HEK293 (cell line): ENCODE measurements around the gene CIC.

ENCODE experiments used
- FEZF1 ChIP-seq: fragments of 450-650 bp; formaldehyde crosslinking; IDR thresholded peaks from 2 replicates; pipeline ENCODE4 v1.5.1; 2016; ENCODE audit warnings: missing biosample characterization, missing genetic modification characterization
- GFI1B ChIP-seq: fragments of 450-650 bp; formaldehyde crosslinking; IDR thresholded peaks from 2 replicates; pipeline ENCODE4 v1.5.1; 2016; ENCODE audit warnings: missing biosample characterization, missing genetic modification characterization
- HOXA7 ChIP-seq: sonication (generic); formaldehyde crosslinking; IDR thresholded peaks from 2 replicates; pipeline ENCODE4 v1.8.1; 2022; ENCODE audit warnings: missing genetic modification reagents, borderline replicate concordance
- KLF1 ChIP-seq: fragments of 450-650 bp; formaldehyde crosslinking; IDR thresholded peaks from 2 replicates; pipeline ENCODE4 v1.5.1; 2016; ENCODE audit warnings: missing biosample characterization, missing genetic modification characterization
- KLF7 ChIP-seq: fragments of 450-650 bp; formaldehyde crosslinking; IDR thresholded peaks from 2 replicates; pipeline ENCODE4 v1.5.1; 2016; ENCODE audit warnings: missing biosample characterization, missing genetic modification characterization, borderline replicate concordance
- MYNN ChIP-seq: fragments of 450-650 bp; formaldehyde crosslinking; IDR thresholded peaks from 2 replicates; pipeline ENCODE4 v1.5.1; 2016; ENCODE audit warnings: missing biosample characterization, missing genetic modification characterization, borderline replicate concordance
- OSR2 ChIP-seq: fragments of 450-650 bp; formaldehyde crosslinking; IDR thresholded peaks from 2 replicates; pipeline ENCODE4 v1.5.1; 2016; ENCODE audit warnings: missing biosample characterization, missing genetic modification characterization
- SP7 ChIP-seq: fragments of 450-650 bp; formaldehyde crosslinking; IDR thresholded peaks from 2 replicates; pipeline ENCODE4 v1.5.1; 2016; ENCODE audit warnings: missing biosample characterization, missing genetic modification characterization
- ZBTB20 ChIP-seq: fragments of 450-650 bp; formaldehyde crosslinking; IDR thresholded peaks from 2 replicates; pipeline ENCODE4 v1.5.1; 2016; ENCODE audit warnings: missing biosample characterization, missing genetic modification characterization
- ZBTB8A ChIP-seq: fragments of 450-650 bp; formaldehyde crosslinking; IDR thresholded peaks from 2 replicates; pipeline ENCODE4 v1.5.1; 2016; ENCODE audit warnings: missing biosample characterization, missing genetic modification characterization
- ZNF140 ChIP-seq: fragments of 450-650 bp; formaldehyde crosslinking; IDR thresholded peaks from 2 replicates; pipeline ENCODE4 v1.5.1; 2016; ENCODE audit warnings: missing biosample characterization, missing genetic modification characterization
- ZNF19 ChIP-seq: fragments of 450-650 bp; formaldehyde crosslinking; IDR thresholded peaks from 2 replicates; pipeline ENCODE4; 2016; ENCODE audit warnings: missing biosample characterization, missing genetic modification characterization, low read depth
- ZNF239 ChIP-seq: fragments of 450-650 bp; formaldehyde crosslinking; IDR thresholded peaks from 2 replicates; pipeline ENCODE4 v1.5.1; 2016; ENCODE audit warnings: missing biosample characterization, missing genetic modification characterization
- ZNF266 ChIP-seq: fragments of 450-650 bp; formaldehyde crosslinking; IDR thresholded peaks from 2 replicates; pipeline ENCODE4 v1.5.1; 2016; ENCODE audit warnings: missing biosample characterization, missing genetic modification characterization, low read depth
- ZNF274 ChIP-seq, 2 experiments: fragments of 200-500 bp in 1 of 2; fragments of 450-650 bp in 1 of 2; sonication (Bioruptor generic) in 1 of 2; formaldehyde crosslinking in 1 of 2; IDR thresholded peaks; 2 replicates each; pipeline versions ENCODE4 v1.5.1 to v1.6.1; 2014 to 2016; ENCODE audit warnings: borderline replicate concordance in 1 of 2, inconsistent platforms in 1 of 2, low read length in 1 of 2, missing biosample characterization in 1 of 2, missing genetic modification characterization in 1 of 2
- ZNF341 ChIP-seq: fragments of 450-650 bp; formaldehyde crosslinking; IDR thresholded peaks from 2 replicates; pipeline ENCODE4; 2016; ENCODE audit warnings: low read depth, missing biosample characterization, missing genetic modification characterization
- ZNF394 ChIP-seq: fragments of 450-650 bp; formaldehyde crosslinking; IDR thresholded peaks from 2 replicates; pipeline ENCODE4 v1.5.1; 2016; ENCODE audit warnings: missing biosample characterization, missing genetic modification characterization, mild to moderate bottlenecking, moderate library complexity, borderline replicate concordance
- ZNF404 ChIP-seq: fragments of 450-650 bp; formaldehyde crosslinking; IDR thresholded peaks from 2 replicates; pipeline ENCODE4 v1.5.1; 2017; ENCODE audit warnings: missing biosample characterization, missing genetic modification characterization
- ZNF48 ChIP-seq: fragments of 450-650 bp; formaldehyde crosslinking; IDR thresholded peaks from 2 replicates; pipeline ENCODE4 v1.5.1; 2016; ENCODE audit warnings: missing biosample characterization, missing genetic modification characterization
- ZNF529 ChIP-seq: fragments of 450-650 bp; formaldehyde crosslinking; IDR thresholded peaks from 2 replicates; pipeline ENCODE4 v1.5.1; 2017; ENCODE audit warnings: missing genetic modification characterization, missing biosample characterization; ENCODE audit not compliant: insufficient replicate concordance
- ZNF549 ChIP-seq: fragments of 450-650 bp; IDR thresholded peaks from 2 replicates; pipeline ENCODE4 v1.5.1; 2018; ENCODE audit warnings: missing biosample characterization, missing genetic modification characterization, mild to moderate bottlenecking, inconsistent platforms, moderate library complexity
- ZNF560 ChIP-seq: fragments of 450-650 bp; formaldehyde crosslinking; IDR thresholded peaks from 2 replicates; pipeline ENCODE4 v1.5.1; 2017; ENCODE audit warnings: missing biosample characterization, missing genetic modification characterization, borderline replicate concordance
- ZNF571 ChIP-seq: fragments of 450-650 bp; formaldehyde crosslinking; IDR thresholded peaks from 2 replicates; pipeline ENCODE4 v1.5.0; 2017; ENCODE audit warnings: missing biosample characterization, missing genetic modification characterization
- ZNF600 ChIP-seq: fragments of 450-650 bp; formaldehyde crosslinking; IDR thresholded peaks from 2 replicates; pipeline ENCODE4 v1.5.1; 2016; ENCODE audit warnings: missing biosample characterization, missing genetic modification characterization
- ZNF623 ChIP-seq: fragments of 450-650 bp; formaldehyde crosslinking; IDR thresholded peaks from 2 replicates; pipeline ENCODE4 v1.5.1; 2016; ENCODE audit warnings: missing biosample characterization, missing genetic modification characterization
- ZNF664 ChIP-seq: fragments of 450-650 bp; formaldehyde crosslinking; IDR thresholded peaks from 2 replicates; pipeline ENCODE4 v1.5.1; 2016; ENCODE audit warnings: missing biosample characterization, missing genetic modification characterization
- ZNF670 ChIP-seq: fragments of 450-650 bp; formaldehyde crosslinking; IDR thresholded peaks from 2 replicates; pipeline ENCODE4 v1.5.1; 2016; ENCODE audit warnings: missing biosample characterization, missing genetic modification characterization, low read depth
- ZNF747 ChIP-seq: fragments of 450-650 bp; formaldehyde crosslinking; IDR thresholded peaks from 2 replicates; pipeline ENCODE4 v1.5.1; 2016; ENCODE audit warnings: missing biosample characterization, missing genetic modification characterization
- ZNF843 ChIP-seq: fragments of 450-650 bp; formaldehyde crosslinking; IDR thresholded peaks from 2 replicates; pipeline ENCODE4 v1.5.1; 2016; ENCODE audit warnings: missing biosample characterization, missing genetic modification characterization
- ZSCAN16 ChIP-seq: fragments of 450-650 bp; formaldehyde crosslinking; IDR thresholded peaks from 2 replicates; pipeline ENCODE4 v1.5.1; 2016; ENCODE audit warnings: missing biosample characterization, missing genetic modification characterization
- TF ChIP-seq, protein P1 (sequence below): fragments of 450-650 bp; formaldehyde crosslinking; IDR thresholded peaks from 2 replicates; pipeline ENCODE4 v1.5.1; 2016; ENCODE audit warnings: missing biosample characterization, missing genetic modification characterization
- TF ChIP-seq, protein P2 (sequence below): fragments of 450-650 bp; formaldehyde crosslinking; IDR thresholded peaks from 2 replicates; pipeline ENCODE4 v1.5.1; 2016; ENCODE audit warnings: missing biosample characterization, missing genetic modification characterization, low read depth
- TF ChIP-seq, protein P3 (sequence below): fragments of 450-650 bp; formaldehyde crosslinking; IDR thresholded peaks from 2 replicates; pipeline ENCODE4 v1.5.1; 2016; ENCODE audit warnings: missing biosample characterization, missing genetic modification characterization, borderline replicate concordance

CIC gene

DNA sequence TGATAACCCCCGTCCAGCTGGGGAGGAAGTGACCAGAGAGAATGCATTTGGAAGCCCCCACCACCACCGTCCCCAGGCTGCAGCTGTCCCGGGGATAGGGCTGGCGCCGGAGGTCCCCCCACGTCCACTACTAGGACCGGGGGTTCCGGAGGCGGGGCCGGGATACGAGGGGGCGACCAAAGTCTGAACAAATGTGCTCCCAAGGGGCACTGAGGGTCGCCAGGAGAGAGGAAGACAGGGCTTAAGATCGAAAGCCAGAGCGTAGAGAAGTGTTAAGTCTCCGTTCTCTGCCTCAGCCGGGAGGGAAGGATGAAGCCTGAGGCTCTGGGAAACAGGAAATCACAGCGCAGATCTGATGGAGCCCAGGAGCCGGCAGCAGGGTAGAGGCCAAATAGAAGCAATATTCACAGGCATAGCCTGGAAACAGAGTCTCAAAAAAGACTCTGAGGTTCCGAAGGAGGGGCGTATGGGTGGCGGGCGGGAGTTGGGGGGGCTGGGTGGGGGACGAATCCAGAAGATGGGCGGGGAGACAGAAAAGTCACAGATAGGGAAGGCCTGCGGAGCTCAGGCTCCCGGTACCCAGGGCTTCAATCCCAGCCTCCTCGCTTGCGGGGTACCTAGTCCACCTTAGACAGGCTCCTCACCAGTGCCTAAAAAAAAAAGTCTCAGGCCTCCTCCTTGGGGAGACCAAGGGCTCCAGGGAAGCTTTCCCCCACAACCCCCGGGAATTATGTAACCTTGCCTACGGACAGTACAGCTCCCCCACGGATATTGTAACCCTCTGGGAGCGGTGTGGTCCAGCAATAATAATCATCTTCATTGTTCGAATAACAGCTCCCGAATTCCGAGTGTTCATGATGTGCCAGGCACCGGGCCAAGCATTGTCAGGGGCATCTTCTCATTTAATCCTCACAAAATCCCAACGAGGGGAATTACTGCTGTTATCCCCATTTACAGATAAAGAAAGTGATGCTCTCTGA, 13.0 kb upstream of the CIC start (continued):
- no peak for TF ChIP-seq ZNF623 (tag by site-specific recombination)
- TF ChIP-seq, protein P1, sequence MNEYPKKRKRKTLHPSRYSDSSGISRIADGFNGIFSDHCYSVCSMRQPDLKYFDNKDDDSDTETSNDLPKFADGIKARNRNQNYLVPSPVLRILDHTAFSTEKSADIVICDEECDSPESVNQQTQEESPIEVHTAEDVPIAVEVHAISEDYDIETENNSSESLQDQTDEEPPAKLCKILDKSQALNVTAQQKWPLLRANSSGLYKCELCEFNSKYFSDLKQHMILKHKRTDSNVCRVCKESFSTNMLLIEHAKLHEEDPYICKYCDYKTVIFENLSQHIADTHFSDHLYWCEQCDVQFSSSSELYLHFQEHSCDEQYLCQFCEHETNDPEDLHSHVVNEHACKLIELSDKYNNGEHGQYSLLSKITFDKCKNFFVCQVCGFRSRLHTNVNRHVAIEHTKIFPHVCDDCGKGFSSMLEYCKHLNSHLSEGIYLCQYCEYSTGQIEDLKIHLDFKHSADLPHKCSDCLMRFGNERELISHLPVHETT (tag by site-specific recombination) = no peak
- no peak for TF ChIP-seq KLF1 (tag by site-specific recombination)
- TF ChIP-seq ZNF239 (tag by site-specific recombination) = no peak
- TF ChIP-seq ZNF19 (tag by site-specific recombination) = no peak
- TF ChIP-seq MYNN (tag by site-specific recombination) = no peak
- TF ChIP-seq ZNF549 (tag by site-specific recombination) = no peak
- peak; percentile 81; the same call in 1 of the 2 replicates for TF ChIP-seq ZBTB20 (tag by site-specific recombination)
- no peak for TF ChIP-seq ZNF560 (tag by site-specific recombination)
- TF ChIP-seq ZNF341 (tag by site-specific recombination) = peak; percentile 72
- no peak for TF ChIP-seq ZNF266 (tag by site-specific recombination)
- TF ChIP-seq ZNF48 (tag by site-specific recombination) = no peak
- no peak for TF ChIP-seq ZNF404
- TF ChIP-seq ZNF600 (tag by site-specific recombination) = peak; percentile 34
- peak; percentile 17; the same call in 1 of the 2 replicates for TF ChIP-seq SP7 (tag by site-specific recombination)
- TF ChIP-seq, protein P2, sequence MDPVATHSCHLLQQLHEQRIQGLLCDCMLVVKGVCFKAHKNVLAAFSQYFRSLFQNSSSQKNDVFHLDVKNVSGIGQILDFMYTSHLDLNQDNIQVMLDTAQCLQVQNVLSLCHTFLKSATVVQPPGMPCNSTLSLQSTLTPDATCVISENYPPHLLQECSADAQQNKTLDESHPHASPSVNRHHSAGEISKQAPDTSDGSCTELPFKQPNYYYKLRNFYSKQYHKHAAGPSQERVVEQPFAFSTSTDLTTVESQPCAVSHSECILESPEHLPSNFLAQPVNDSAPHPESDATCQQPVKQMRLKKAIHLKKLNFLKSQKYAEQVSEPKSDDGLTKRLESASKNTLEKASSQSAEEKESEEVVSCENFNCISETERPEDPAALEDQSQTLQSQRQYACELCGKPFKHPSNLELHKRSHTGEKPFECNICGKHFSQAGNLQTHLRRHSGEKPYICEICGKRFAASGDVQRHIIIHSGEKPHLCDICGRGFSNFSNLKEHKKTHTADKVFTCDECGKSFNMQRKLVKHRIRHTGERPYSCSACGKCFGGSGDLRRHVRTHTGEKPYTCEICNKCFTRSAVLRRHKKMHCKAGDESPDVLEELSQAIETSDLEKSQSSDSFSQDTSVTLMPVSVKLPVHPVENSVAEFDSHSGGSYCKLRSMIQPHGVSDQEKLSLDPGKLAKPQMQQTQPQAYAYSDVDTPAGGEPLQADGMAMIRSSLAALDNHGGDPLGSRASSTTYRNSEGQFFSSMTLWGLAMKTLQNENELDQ (tag by site-specific recombination) = no peak
- TF ChIP-seq ZBTB8A (tag by site-specific recombination) = no peak
- no peak for TF ChIP-seq ZNF747
- TF ChIP-seq, protein P3, sequence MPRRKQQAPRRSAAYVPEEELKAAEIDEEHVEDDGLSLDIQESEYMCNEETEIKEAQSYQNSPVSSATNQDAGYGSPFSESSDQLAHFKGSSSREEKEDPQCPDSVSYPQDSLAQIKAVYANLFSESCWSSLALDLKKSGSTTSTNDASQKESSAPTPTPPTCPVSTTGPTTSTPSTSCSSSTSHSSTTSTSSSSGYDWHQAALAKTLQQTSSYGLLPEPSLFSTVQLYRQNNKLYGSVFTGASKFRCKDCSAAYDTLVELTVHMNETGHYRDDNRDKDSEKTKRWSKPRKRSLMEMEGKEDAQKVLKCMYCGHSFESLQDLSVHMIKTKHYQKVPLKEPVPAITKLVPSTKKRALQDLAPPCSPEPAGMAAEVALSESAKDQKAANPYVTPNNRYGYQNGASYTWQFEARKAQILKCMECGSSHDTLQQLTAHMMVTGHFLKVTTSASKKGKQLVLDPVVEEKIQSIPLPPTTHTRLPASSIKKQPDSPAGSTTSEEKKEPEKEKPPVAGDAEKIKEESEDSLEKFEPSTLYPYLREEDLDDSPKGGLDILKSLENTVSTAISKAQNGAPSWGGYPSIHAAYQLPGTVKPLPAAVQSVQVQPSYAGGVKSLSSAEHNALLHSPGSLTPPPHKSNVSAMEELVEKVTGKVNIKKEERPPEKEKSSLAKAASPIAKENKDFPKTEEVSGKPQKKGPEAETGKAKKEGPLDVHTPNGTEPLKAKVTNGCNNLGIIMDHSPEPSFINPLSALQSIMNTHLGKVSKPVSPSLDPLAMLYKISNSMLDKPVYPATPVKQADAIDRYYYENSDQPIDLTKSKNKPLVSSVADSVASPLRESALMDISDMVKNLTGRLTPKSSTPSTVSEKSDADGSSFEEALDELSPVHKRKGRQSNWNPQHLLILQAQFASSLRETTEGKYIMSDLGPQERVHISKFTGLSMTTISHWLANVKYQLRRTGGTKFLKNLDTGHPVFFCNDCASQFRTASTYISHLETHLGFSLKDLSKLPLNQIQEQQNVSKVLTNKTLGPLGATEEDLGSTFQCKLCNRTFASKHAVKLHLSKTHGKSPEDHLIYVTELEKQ (tag by site-specific recombination) = no peak
- TF ChIP-seq ZNF843 (tag by site-specific recombination) = 0 out of 2 replicates have a peak, but pooled peaks have one; percentile 11
- TF ChIP-seq ZNF140 = no peak
- TF ChIP-seq KLF7 (tag by site-specific recombination) = no peak
- no peak for TF ChIP-seq ZSCAN16 (tag by site-specific recombination)
- TF ChIP-seq ZNF670 (tag by site-specific recombination) = no peak
- no peak for TF ChIP-seq ZNF571 (tag by site-specific recombination)
- 0 out of 2 replicates have a peak, but pooled peaks have one; percentile 27 for TF ChIP-seq OSR2 (tag by site-specific recombination)
- no peak for TF ChIP-seq FEZF1 (tag by site-specific recombination)
- TF ChIP-seq ZNF529 (tag by site-specific recombination) = no peak
- no peak for TF ChIP-seq HOXA7 (CRISPR knock-in tag)
- no peak for TF ChIP-seq ZNF274 (IDR thresholded peaks at IDR 0.05; ENCODE audit: low read length)
- TF ChIP-seq ZNF274 (tag by site-specific recombination; IDR thresholded peaks at IDR 0.05; ENCODE audit: borderline replicate concordance) = no peak
- no peak for TF ChIP-seq ZNF394
- TF ChIP-seq ZNF664 (tag by site-specific recombination) = no peak
- no peak for TF ChIP-seq GFI1B (tag by site-specific recombination)
